Measurements from ENCODE around the gene KLHL35.

- TF ChIP-seq, protein P1, sequence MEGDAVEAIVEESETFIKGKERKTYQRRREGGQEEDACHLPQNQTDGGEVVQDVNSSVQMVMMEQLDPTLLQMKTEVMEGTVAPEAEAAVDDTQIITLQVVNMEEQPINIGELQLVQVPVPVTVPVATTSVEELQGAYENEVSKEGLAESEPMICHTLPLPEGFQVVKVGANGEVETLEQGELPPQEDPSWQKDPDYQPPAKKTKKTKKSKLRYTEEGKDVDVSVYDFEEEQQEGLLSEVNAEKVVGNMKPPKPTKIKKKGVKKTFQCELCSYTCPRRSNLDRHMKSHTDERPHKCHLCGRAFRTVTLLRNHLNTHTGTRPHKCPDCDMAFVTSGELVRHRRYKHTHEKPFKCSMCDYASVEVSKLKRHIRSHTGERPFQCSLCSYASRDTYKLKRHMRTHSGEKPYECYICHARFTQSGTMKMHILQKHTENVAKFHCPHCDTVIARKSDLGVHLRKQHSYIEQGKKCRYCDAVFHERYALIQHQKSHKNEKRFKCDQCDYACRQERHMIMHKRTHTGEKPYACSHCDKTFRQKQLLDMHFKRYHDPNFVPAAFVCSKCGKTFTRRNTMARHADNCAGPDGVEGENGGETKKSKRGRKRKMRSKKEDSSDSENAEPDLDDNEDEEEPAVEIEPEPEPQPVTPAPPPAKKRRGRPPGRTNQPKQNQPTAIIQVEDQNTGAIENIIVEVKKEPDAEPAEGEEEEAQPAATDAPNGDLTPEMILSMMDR (IDR thresholded peaks at IDR 0.05; ENCODE audit: low read depth, low read length, poor library complexity, severe bottlenecking), result peak; percentile 98
- TF ChIP-seq EZH2phosphoT487 (IDR thresholded peaks at IDR 0.05; ENCODE audit: borderline replicate concordance, low read length), result 0 out of 2 replicates have a peak, but pooled peaks have one; percentile 21
Measured at GRCh38 chr11:75384438-75385080, 48.4 kb downstream of the KLHL35 start.
